Measurements from ENCODE around the gene ADRA2C. TPM values are rescaled to one million over a fixed set of nuclear protein-coding genes. Genes with fewer than 3 reads are reported as not detected.

Gene ADRA2C
- polyA plus RNA-seq, 1 donor from 2014 or later = 3.0 TPM

DNA sequence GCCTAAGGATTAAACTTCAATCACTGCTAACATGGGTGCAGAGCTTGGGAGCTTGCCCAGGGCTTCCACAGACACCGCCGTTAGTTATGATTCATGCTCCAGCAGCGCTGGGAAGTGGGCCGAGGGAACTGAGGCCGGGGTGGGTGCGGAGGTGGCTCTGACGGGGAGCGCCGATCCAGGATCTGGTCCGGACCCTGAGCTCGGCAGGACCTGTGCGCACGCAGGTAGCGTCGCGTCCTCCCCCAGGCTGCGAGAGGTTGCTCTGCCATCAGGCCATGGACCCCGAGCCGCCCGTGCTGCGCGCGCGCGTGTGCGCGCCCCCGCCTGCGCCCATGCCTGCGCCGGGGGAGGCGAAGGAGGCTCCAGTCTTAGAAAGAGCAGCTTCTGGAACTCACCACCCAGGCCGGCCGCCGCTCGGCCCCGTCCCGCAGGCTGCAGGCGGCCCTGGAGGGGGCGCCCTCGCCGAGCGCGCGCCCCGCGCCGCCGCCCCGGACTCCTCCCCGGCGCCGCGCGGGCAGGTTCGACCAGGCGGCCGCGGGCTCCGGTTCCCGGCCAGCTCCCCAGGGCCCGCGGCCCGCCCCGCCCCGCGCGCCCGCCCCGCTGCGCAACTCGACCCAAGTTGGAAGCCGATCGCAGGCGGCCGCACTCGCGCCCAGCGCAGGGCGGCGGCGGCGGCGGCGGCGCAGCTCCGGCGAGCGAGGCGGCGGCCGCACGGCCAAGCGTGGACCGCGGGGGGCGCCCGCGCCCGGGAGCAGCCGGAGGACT, 732 bp upstream of the ADRA2C start:
- H2AFZ ChIP-seq (ENCODE audit: low read depth, low read length) = peak overlapping the region; percentile 14
- no peaks in the 10 kb centered on the region for H4K20me1 ChIP-seq (ENCODE audit: insufficient read depth)
- peak overlapping the region; percentile 39 for H3K9ac ChIP-seq (ENCODE audit: low read length)
- no peak overlapping the region for H3K27ac ChIP-seq (ENCODE audit: low read length)
- no peak overlapping the region for H3K4me2 ChIP-seq (ENCODE audit: low read length)
- peaks cover 4% of the 10 kb centered on the region for H3K9me3 ChIP-seq (ENCODE audit: low read length)
- H3K4me3 ChIP-seq (ENCODE audit: low read length) = peak overlapping the region; percentile 67
- no peaks in the 10 kb centered on the region for H3F3A ChIP-seq (ENCODE audit: insufficient read depth, low read length, poor library complexity, severe bottlenecking)
- no peaks in the 10 kb centered on the region for H3K9me2 ChIP-seq (ENCODE audit: insufficient read depth, low read length)
- H3K79me2 ChIP-seq (replicated peaks; ENCODE audit: insufficient read depth, low read length) = no peaks in the 10 kb centered on the region
- TF ChIP-seq, protein P1, sequence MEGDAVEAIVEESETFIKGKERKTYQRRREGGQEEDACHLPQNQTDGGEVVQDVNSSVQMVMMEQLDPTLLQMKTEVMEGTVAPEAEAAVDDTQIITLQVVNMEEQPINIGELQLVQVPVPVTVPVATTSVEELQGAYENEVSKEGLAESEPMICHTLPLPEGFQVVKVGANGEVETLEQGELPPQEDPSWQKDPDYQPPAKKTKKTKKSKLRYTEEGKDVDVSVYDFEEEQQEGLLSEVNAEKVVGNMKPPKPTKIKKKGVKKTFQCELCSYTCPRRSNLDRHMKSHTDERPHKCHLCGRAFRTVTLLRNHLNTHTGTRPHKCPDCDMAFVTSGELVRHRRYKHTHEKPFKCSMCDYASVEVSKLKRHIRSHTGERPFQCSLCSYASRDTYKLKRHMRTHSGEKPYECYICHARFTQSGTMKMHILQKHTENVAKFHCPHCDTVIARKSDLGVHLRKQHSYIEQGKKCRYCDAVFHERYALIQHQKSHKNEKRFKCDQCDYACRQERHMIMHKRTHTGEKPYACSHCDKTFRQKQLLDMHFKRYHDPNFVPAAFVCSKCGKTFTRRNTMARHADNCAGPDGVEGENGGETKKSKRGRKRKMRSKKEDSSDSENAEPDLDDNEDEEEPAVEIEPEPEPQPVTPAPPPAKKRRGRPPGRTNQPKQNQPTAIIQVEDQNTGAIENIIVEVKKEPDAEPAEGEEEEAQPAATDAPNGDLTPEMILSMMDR (IDR thresholded peaks at IDR 0.05; ENCODE audit: poor library complexity, severe bottlenecking) = peak; percentile 58
- TF ChIP-seq SMC3 (conservative IDR thresholded peaks at IDR 0.05; ENCODE audit: poor library complexity) = peak; percentile 34
- no peak for TF ChIP-seq POLR2AphosphoS5 (IDR thresholded peaks at IDR 0.05)
- no peak for TF ChIP-seq EP300 (conservative IDR thresholded peaks at IDR 0.05; ENCODE audit: poor library complexity, severe bottlenecking)
- H3K36me3 ChIP-seq (ENCODE audit: insufficient read depth, low read length) = no peaks in the 10 kb centered on the region
- peaks cover 24% of the 10 kb centered on the region for H3K27me3 ChIP-seq (ENCODE audit: insufficient read depth, low read depth, low read length)

DNA sequence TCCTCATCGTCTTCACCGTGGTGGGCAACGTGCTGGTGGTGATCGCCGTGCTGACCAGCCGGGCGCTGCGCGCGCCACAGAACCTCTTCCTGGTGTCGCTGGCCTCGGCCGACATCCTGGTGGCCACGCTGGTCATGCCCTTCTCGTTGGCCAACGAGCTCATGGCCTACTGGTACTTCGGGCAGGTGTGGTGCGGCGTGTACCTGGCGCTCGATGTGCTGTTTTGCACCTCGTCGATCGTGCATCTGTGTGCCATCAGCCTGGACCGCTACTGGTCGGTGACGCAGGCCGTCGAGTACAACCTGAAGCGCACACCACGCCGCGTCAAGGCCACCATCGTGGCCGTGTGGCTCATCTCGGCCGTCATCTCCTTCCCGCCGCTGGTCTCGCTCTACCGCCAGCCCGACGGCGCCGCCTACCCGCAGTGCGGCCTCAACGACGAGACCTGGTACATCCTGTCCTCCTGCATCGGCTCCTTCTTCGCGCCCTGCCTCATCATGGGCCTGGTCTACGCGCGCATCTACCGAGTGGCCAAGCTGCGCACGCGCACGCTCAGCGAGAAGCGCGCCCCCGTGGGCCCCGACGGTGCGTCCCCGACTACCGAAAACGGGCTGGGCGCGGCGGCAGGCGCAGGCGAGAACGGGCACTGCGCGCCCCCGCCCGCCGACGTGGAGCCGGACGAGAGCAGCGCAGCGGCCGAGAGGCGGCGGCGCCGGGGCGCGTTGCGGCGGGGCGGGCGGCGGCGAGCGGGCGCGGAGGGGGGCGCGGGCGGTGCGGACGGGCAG, 792 bp downstream of the ADRA2C start:
- Histone ChIP-seq H3K79me2 (replicated peaks; ENCODE audit: insufficient read depth, low read length) (no peaks in the 10 kb centered on the region), H3K27ac (ENCODE audit: low read length) (no peak overlapping the region), H3K9me3 (ENCODE audit: low read length) (peaks cover 4% of the 10 kb centered on the region), H3K4me2 (ENCODE audit: low read length) (no peak overlapping the region), H2AFZ (ENCODE audit: low read depth, low read length) (no peak overlapping the region), H4K20me1 (ENCODE audit: insufficient read depth) (no peaks in the 10 kb centered on the region), H3K4me3 (ENCODE audit: low read length) (peak overlapping the region; percentile 66), H3K27me3 (ENCODE audit: insufficient read depth, low read depth, low read length) (peaks cover 24% of the 10 kb centered on the region), H3F3A (ENCODE audit: insufficient read depth, low read length, poor library complexity, severe bottlenecking) (no peaks in the 10 kb centered on the region), H3K9me2 (ENCODE audit: insufficient read depth, low read length) (no peaks in the 10 kb centered on the region), H3K9ac (ENCODE audit: low read length) (peak overlapping the region; percentile 51), H3K36me3 (ENCODE audit: insufficient read depth, low read length) (no peaks in the 10 kb centered on the region)
- TF ChIP-seq, protein P2, sequence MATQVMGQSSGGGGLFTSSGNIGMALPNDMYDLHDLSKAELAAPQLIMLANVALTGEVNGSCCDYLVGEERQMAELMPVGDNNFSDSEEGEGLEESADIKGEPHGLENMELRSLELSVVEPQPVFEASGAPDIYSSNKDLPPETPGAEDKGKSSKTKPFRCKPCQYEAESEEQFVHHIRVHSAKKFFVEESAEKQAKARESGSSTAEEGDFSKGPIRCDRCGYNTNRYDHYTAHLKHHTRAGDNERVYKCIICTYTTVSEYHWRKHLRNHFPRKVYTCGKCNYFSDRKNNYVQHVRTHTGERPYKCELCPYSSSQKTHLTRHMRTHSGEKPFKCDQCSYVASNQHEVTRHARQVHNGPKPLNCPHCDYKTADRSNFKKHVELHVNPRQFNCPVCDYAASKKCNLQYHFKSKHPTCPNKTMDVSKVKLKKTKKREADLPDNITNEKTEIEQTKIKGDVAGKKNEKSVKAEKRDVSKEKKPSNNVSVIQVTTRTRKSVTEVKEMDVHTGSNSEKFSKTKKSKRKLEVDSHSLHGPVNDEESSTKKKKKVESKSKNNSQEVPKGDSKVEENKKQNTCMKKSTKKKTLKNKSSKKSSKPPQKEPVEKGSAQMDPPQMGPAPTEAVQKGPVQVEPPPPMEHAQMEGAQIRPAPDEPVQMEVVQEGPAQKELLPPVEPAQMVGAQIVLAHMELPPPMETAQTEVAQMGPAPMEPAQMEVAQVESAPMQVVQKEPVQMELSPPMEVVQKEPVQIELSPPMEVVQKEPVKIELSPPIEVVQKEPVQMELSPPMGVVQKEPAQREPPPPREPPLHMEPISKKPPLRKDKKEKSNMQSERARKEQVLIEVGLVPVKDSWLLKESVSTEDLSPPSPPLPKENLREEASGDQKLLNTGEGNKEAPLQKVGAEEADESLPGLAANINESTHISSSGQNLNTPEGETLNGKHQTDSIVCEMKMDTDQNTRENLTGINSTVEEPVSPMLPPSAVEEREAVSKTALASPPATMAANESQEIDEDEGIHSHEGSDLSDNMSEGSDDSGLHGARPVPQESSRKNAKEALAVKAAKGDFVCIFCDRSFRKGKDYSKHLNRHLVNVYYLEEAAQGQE (IDR thresholded peaks at IDR 0.05; ENCODE audit: borderline replicate concordance) = no peak
- TF ChIP-seq, protein P1 (IDR thresholded peaks at IDR 0.05; ENCODE audit: poor library complexity, severe bottlenecking) = no peak
- TF ChIP-seq POLR2AphosphoS5 (IDR thresholded peaks at IDR 0.05) (no peak), EZH2 (IDR thresholded peaks at IDR 0.05; ENCODE audit: borderline replicate concordance, insufficient read depth, low read length, poor library complexity, severe bottlenecking) (peak; percentile 74)

Measured in neural cell (in vitro differentiated cells).